Gastrocnemius medialis (tissue), 4 donors: ENCODE measurements around the gene ROBO2. TPM values are rescaled to one million over a fixed set of nuclear protein-coding genes. Genes with fewer than 3 reads are reported as not detected.

Experiments
- ATAC-seq, 2 donors: fragments of 150-250 bp; one replicate each; pipeline ENCODE4 v1.9.1; 2016
- DNase-seq, 2 donors: peaks; one replicate each; pipeline ENCODE4 v3.0.0-alpha.2; 2019
- H3K27ac ChIP-seq, 4 donors: fragments of 200-600 bp; sonication (generic); 1 replicate in 1 of 4; 2 replicates in 3 of 4; pipeline ENCODE4 v1.5.1; 2016 to 2018; ENCODE audit warnings: mild to moderate bottlenecking in 2 of 4, moderate library complexity in 1 of 4
- H3K27me3 ChIP-seq, 3 donors: fragments of 200-600 bp; sonication (generic) in 2 of 3; 1 replicate in 1 of 3; 2 replicates in 2 of 3; pipeline versions ENCODE4 v1.5.1 to v1.6.0; 2016 to 2019; ENCODE audit warnings: mild to moderate bottlenecking in 1 of 3, moderate library complexity in 1 of 3
- H3K36me3 ChIP-seq, 2 donors: fragments of 200-600 bp; sonication (generic) in 1 of 2; one replicate each; pipeline ENCODE4 v1.5.1; 2017 to 2018
- H3K4me1 ChIP-seq, 2 donors: fragments of 200-600 bp; sonication (generic) in 1 of 2; one replicate each; pipeline ENCODE4 v1.5.1; 2016 to 2017; ENCODE audit warnings: mild to moderate bottlenecking in 2 of 2
- H3K4me3 ChIP-seq, 4 donors: fragments of 200-600 bp; sonication (generic) in 3 of 4; 1 replicate in 1 of 4; 2 replicates in 3 of 4; pipeline ENCODE4 v1.5.1; 2016 to 2019; ENCODE audit warnings: mild to moderate bottlenecking in 2 of 4
- H3K9me3 ChIP-seq, 3 donors: fragments of 200-600 bp; sonication (generic) in 2 of 3; 1 replicate in 1 of 3; 2 replicates in 2 of 3; pipeline ENCODE4 v1.5.1; 2016 to 2019
- CTCF ChIP-seq, 5 experiments: fragments of 450-650 bp in 3 of 5; fragments of 200-600 bp in 2 of 5; sonication (generic) in 2 of 5; IDR thresholded peaks in 4 of 5; conservative IDR thresholded peaks in 1 of 5; 1 replicate in 4 of 5; 2 replicates in 1 of 5; pipeline ENCODE4 v1.5.1; 2016 to 2019; ENCODE audit warnings: antibody characterized with exemption in 5 of 5, mild to moderate bottlenecking in 3 of 5, moderate library complexity in 3 of 5
- POLR2A ChIP-seq, 2 donors: fragments of 450-650 bp; IDR thresholded peaks; one replicate each; pipeline ENCODE4 v1.6.1; 2017; ENCODE audit warnings: antibody characterized with exemption in 2 of 2, mild to moderate bottlenecking in 2 of 2, moderate library complexity in 2 of 2
- in situ Hi-C, 4 donors: fragments of 200-750 bp; cut with MboI; loops; one replicate each; pipeline versions ENCODE4 v1.15.0 to v1.8.0; 2017; ENCODE audit warnings: low sequenced_read_pairs in 4 of 4
- intact Hi-C: fragments of 100-400 bp; cut with DNase I; formaldehyde crosslinking; loops from one replicate; pipeline ENCODE4 v1.15.1; 2023; ENCODE audit warnings: low total_unique reads
- total RNA-seq, 4 donors: library from RNA; depleted of rRNA; stranded (reverse); fragments of >200 nt; gene quantifications; one replicate each; pipeline versions ENCODE4 v1.1.0 to v1.2.3, GENCODE V29; 2016

The ROBO2 gene
- total RNA-seq, 4 donors from 2014 or later: 0.07 TPM; not detected in 3

- no peaks in the 10 kb centered on the region for H3K4me1 ChIP-seq
- H3K27ac ChIP-seq: no peak overlapping the region
- in situ Hi-C loops: no loop called here
- H3K27me3 ChIP-seq: no peaks in the 10 kb centered on the region
- TF ChIP-seq CTCF (IDR thresholded peaks at IDR 0.05 in 4 of 5, conservative IDR thresholded peaks at IDR 0.05 in 1 of 5): no peak
- TF ChIP-seq POLR2A (IDR thresholded peaks at IDR 0.05): no peak
- ATAC-seq (no peak), DNase-seq (no peak)
- no peaks in the 10 kb centered on the region for H3K9me3 ChIP-seq
- no peak overlapping the region for H3K4me3 ChIP-seq
- no peaks in the 10 kb centered on the region for H3K36me3 ChIP-seq
- intact Hi-C loops: no loop called here
Observed at GRCh38 chr3:77539677-77540076, 499.8 kb downstream of the ROBO2 start.

DNA sequence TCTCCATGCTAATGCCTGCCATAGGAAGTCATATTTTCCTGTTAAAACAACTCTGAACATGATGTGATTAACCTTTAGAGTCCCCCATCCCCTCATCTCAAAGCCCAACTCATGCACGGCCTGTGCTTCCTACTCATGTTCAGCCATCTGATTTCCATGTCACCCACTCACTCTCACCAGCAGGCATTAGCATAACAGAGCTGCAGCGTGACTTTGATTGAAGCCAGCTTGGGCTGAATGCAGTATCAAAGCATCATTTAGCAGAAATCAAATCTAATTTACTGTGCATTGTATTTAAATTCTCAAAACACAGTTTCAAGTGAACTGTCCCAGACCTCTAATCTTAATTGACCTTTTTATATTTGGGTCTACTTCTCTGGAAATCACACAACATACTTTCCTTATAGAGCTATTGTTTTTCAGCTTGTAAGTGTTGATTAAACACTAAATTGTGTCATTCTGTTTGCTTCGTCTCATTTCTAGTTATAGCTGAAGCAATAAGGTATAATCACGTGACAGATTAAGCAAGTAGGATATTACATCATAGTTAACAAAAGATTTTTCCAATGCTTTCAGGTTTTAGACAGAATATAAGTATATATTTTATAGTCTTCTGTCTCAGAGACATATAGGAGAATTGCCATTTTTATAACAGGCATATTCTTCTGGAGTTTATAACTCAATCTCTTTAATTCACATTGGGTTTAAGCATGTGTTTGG lies 501.5 kb downstream of the ROBO2 start:
- H3K27ac ChIP-seq: no peak overlapping the region
- in situ Hi-C loops: no loop called here
- intact Hi-C loops: no loop called here
- ATAC-seq (no peak), DNase-seq (no peak)
- no peaks in the 10 kb centered on the region for H3K4me1 ChIP-seq
- no peak overlapping the region for H3K4me3 ChIP-seq
- H3K36me3 ChIP-seq: no peaks in the 10 kb centered on the region
- H3K27me3 ChIP-seq: no peaks in the 10 kb centered on the region
- TF ChIP-seq CTCF (IDR thresholded peaks at IDR 0.05 in 4 of 5, conservative IDR thresholded peaks at IDR 0.05 in 1 of 5) (no peak), POLR2A (IDR thresholded peaks at IDR 0.05) (no peak)
- H3K9me3 ChIP-seq: no peaks in the 10 kb centered on the region

DNA sequence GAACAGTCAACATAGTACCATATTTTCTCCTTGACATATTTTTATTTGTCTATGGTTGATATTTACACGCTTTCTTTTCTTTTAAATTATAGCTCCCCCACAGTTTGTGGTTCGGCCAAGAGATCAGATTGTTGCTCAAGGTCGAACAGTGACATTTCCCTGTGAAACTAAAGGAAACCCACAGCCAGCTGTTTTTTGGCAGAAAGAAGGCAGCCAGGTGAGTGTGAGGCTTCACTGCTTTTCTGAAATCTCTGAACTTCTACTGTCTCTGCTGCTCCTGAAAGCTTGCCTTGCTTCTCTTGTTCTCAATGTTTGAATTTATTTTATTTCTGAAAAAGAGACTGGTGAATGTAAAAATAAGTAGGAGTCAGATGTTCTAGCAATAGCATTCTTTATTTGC lies 506.3 kb downstream of the ROBO2 start:
- no peak for TF ChIP-seq CTCF (IDR thresholded peaks at IDR 0.05 in 4 of 5, conservative IDR thresholded peaks at IDR 0.05 in 1 of 5)
- no peak for TF ChIP-seq POLR2A (IDR thresholded peaks at IDR 0.05)
- ATAC-seq: no peak
- in situ Hi-C loops: no loop called here

GRCh38 chr3:77549034-77549433 lies 509.1 kb downstream of the ROBO2 start:
- TF ChIP-seq POLR2A (IDR thresholded peaks at IDR 0.05) (no peak), CTCF (IDR thresholded peaks at IDR 0.05 in 4 of 5, conservative IDR thresholded peaks at IDR 0.05 in 1 of 5) (no peak)
- no peaks in the 10 kb centered on the region for H3K36me3 ChIP-seq
- no peak for ATAC-seq
- in situ Hi-C loops: no loop called here
- no peak overlapping the region for H3K27ac ChIP-seq
- intact Hi-C loops: no loop called here
- no peak for DNase-seq
- H3K9me3 ChIP-seq: no peaks in the 10 kb centered on the region
- H3K4me3 ChIP-seq: no peak overlapping the region
- H3K27me3 ChIP-seq: no peaks in the 10 kb centered on the region
- H3K4me1 ChIP-seq: no peaks in the 10 kb centered on the region

More for the DNA sequence above, 506.3 kb downstream of the ROBO2 start:
- intact Hi-C loops: no loop called here
- H3K4me1 ChIP-seq: no peaks in the 10 kb centered on the region
- no peaks in the 10 kb centered on the region for H3K27me3 ChIP-seq
- H3K27ac ChIP-seq: no peak overlapping the region
- no peak overlapping the region for H3K4me3 ChIP-seq
- H3K36me3 ChIP-seq: no peaks in the 10 kb centered on the region
- no peak for DNase-seq
- no peaks in the 10 kb centered on the region for H3K9me3 ChIP-seq

DNA sequence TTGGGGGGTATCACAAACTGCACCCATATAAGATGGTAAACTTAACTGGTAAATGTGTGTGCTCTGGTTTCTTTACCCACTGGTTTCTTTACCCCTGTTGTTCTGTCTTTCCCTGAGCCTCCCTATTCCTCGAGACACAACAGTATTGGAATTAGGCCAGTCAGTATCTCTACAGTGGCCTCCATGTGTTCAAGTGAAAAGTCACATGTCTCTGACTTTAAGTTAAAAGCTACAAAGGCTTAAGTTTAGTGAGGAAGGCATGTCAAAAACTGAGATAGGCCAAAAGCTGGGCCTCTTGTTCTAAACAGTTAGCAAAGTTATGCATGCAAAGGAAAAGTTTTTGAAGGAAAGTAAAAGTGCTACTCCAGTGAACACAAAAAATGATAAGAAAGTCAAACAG lies 513.3 kb downstream of the ROBO2 start:
- ATAC-seq: no peak
- Histone ChIP-seq H3K36me3 (no peaks in the 10 kb centered on the region), H3K9me3 (no peaks in the 10 kb centered on the region), H3K4me3 (no peak overlapping the region), H3K4me1 (no peaks in the 10 kb centered on the region), H3K27ac (no peak overlapping the region), H3K27me3 (no peaks in the 10 kb centered on the region)
- TF ChIP-seq CTCF (IDR thresholded peaks at IDR 0.05 in 4 of 5, conservative IDR thresholded peaks at IDR 0.05 in 1 of 5) (no peak), POLR2A (IDR thresholded peaks at IDR 0.05) (no peak)
- in situ Hi-C loops (no loop called here), intact Hi-C loops (no loop called here)
- DNase-seq: no peak
